Measurements from ENCODE around the gene MCM7.
A peak's percentile ranks its signal among the peaks of the same experiment; 100 is the strongest.

Gene MCM7

GRCh38 chr7:100071018-100071723 lies 30.0 kb downstream of the MCM7 start:
- DNase-seq (ENCODE audit: low spot score) = no peak

GRCh38 chr7:100069991-100070390 lies 31.2 kb downstream of the MCM7 start:
- no peak for DNase-seq (ENCODE audit: low spot score)

GRCh38 chr7:100066953-100067352 lies 34.2 kb downstream of the MCM7 start:
- DNase-seq (ENCODE audit: low spot score) = no peak

GRCh38 chr7:100065452-100066186 lies 35.6 kb downstream of the MCM7 start:
- DNase-seq (ENCODE audit: low spot score) = no peak

- no peak for DNase-seq (ENCODE audit: low spot score)
These were observed 37.0 kb downstream of the MCM7 start for GRCh38 chr7:100064162-100064561.

GRCh38 chr7:100063376-100063775 lies 37.8 kb downstream of the MCM7 start:
- DNase-seq (ENCODE audit: low spot score) = no peak

GRCh38 chr7:100061518-100062193 lies 39.5 kb downstream of the MCM7 start:
- DNase-seq (ENCODE audit: low spot score) = no peak

- no peak for DNase-seq (ENCODE audit: low spot score)
These were observed 41.9 kb downstream of the MCM7 start for GRCh38 chr7:100059251-100059739.

GRCh38 chr7:100057006-100057405 lies 44.2 kb downstream of the MCM7 start:
- no peak for DNase-seq (ENCODE audit: low spot score)

- peak; percentile 34 for DNase-seq (ENCODE audit: low spot score)
These were observed 48.0 kb downstream of the MCM7 start for GRCh38 chr7:100053215-100053614.

- no peak for DNase-seq (ENCODE audit: low spot score)
These were observed 49.6 kb downstream of the MCM7 start for GRCh38 chr7:100051611-100052010.

- DNase-seq (ENCODE audit: low spot score) = peak; percentile 87
These were observed 51.5 kb downstream of the MCM7 start, which contains the start of gene ZSCAN21 for GRCh38 chr7:100049441-100050291. ZSCAN21 (plus strand) TSS chr7:100049774; CDS start chr7:100057007, 7,233 bp downstream.

GRCh38 chr7:100048680-100049079 lies 52.5 kb downstream of the MCM7 start:
- no peak for DNase-seq (ENCODE audit: low spot score)

- DNase-seq (ENCODE audit: low spot score) = no peak
These were observed 56.5 kb downstream of the MCM7 start for GRCh38 chr7:100044718-100045117.
